ENCODE results near the gene RPS8.

GRCh38 chr1:44790968-44791801, 15.8 kb downstream of the RPS8 start:
- TF ChIP-seq ELF4 (IDR thresholded peaks at IDR 0.05) (no peak), SUZ12 (IDR thresholded peaks at IDR 0.05) (no peak), FOXM1 (IDR thresholded peaks at IDR 0.05; ENCODE audit: borderline replicate concordance) (no peak), TARDBP (IDR thresholded peaks at IDR 0.05) (no peak), FOXK2 (IDR thresholded peaks at IDR 0.05) (no peak), CTBP1 (IDR thresholded peaks at IDR 0.05; ENCODE audit: borderline replicate concordance) (no peak), SP1 (IDR thresholded peaks at IDR 0.05) (no peak), BHLHE40 (IDR thresholded peaks at IDR 0.05; ENCODE audit: borderline replicate concordance) (no peak), ARNT (IDR thresholded peaks at IDR 0.05) (no peak), HDGF (IDR thresholded peaks at IDR 0.05; ENCODE audit: borderline replicate concordance) (no peak), FOXA1 (IDR thresholded peaks at IDR 0.05) (no peak)
